ENCODE data around the gene IL25. TPM values are rescaled to one million over a fixed set of nuclear protein-coding genes. Genes with fewer than 3 reads are reported as not detected.

The IL25 gene
- total RNA-seq, 1 donor from 2014 or later: not detected

- H3K27me3 Mint-ChIP-seq (ENCODE audit: low read depth): peaks cover 13% of the 10 kb centered on the region
- no peak for DNase-seq (ENCODE audit: low spot score in 2 of 2, unreplicated experiment in 2 of 2)
- no peaks in the 10 kb centered on the region for H3K9me3 Mint-ChIP-seq
- peaks cover 13% of the 10 kb centered on the region for H3K4me1 Mint-ChIP-seq
- H3K4me3 Mint-ChIP-seq: no peak overlapping the region
- H3K27ac Mint-ChIP-seq: no peak overlapping the region
- no peak for TF ChIP-seq CTCF (IDR thresholded peaks at IDR 0.05; ENCODE audit: unreplicated experiment)
- H3K36me3 Mint-ChIP-seq: no peaks in the 10 kb centered on the region
These were observed 25.8 kb upstream of the IL25 start for GRCh38 chr14:23346693-23347405.

- H3K36me3 Mint-ChIP-seq: no peaks in the 10 kb centered on the region
- peaks cover 13% of the 10 kb centered on the region for H3K4me1 Mint-ChIP-seq
- TF ChIP-seq CTCF (IDR thresholded peaks at IDR 0.05; ENCODE audit: unreplicated experiment): no peak
- H3K27me3 Mint-ChIP-seq (ENCODE audit: low read depth): peaks cover 13% of the 10 kb centered on the region
- no peaks in the 10 kb centered on the region for H3K9me3 Mint-ChIP-seq
- no peak overlapping the region for H3K4me3 Mint-ChIP-seq
- H3K27ac Mint-ChIP-seq: no peak overlapping the region
- DNase-seq (ENCODE audit: low spot score in 2 of 2, unreplicated experiment in 2 of 2): no peak
These were observed 25.0 kb upstream of the IL25 start for GRCh38 chr14:23347406-23348296.

- H3K36me3 Mint-ChIP-seq: no peaks in the 10 kb centered on the region
- H3K27ac Mint-ChIP-seq: no peak overlapping the region
- no peaks in the 10 kb centered on the region for H3K9me3 Mint-ChIP-seq
- H3K4me1 Mint-ChIP-seq: peaks cover 17% of the 10 kb centered on the region
- DNase-seq (ENCODE audit: low spot score in 2 of 2, unreplicated experiment in 2 of 2): no peak
- H3K27me3 Mint-ChIP-seq (ENCODE audit: low read depth): peaks cover 12% of the 10 kb centered on the region
- H3K4me3 Mint-ChIP-seq: no peak overlapping the region
- TF ChIP-seq CTCF (IDR thresholded peaks at IDR 0.05; ENCODE audit: unreplicated experiment): no peak
These were observed 24.3 kb upstream of the IL25 start for GRCh38 chr14:23348297-23348655.

- no peak for TF ChIP-seq CTCF (IDR thresholded peaks at IDR 0.05; ENCODE audit: unreplicated experiment)
- Mint-ChIP-seq H3K4me3 (no peak overlapping the region), H3K4me1 (peaks cover 18% of the 10 kb centered on the region), H3K27me3 (ENCODE audit: low read depth) (peaks cover 12% of the 10 kb centered on the region), H3K27ac (no peak overlapping the region), H3K36me3 (no peaks in the 10 kb centered on the region), H3K9me3 (no peaks in the 10 kb centered on the region)
- DNase-seq (ENCODE audit: low spot score in 2 of 2, unreplicated experiment in 2 of 2): no peak
These were observed 23.3 kb upstream of the IL25 start for GRCh38 chr14:23349156-23349845.

- peaks cover 12% of the 10 kb centered on the region for H3K27me3 Mint-ChIP-seq (ENCODE audit: low read depth)
- H3K27ac Mint-ChIP-seq: no peak overlapping the region
- peaks cover 4% of the 10 kb centered on the region for H3K36me3 Mint-ChIP-seq
- no peaks in the 10 kb centered on the region for H3K9me3 Mint-ChIP-seq
- H3K4me3 Mint-ChIP-seq: peak overlapping the region; percentile 69
- DNase-seq (ENCODE audit: low spot score in 2 of 2, unreplicated experiment in 2 of 2): no peak
- no peak for TF ChIP-seq CTCF (IDR thresholded peaks at IDR 0.05; ENCODE audit: unreplicated experiment)
- H3K4me1 Mint-ChIP-seq: peaks cover 10% of the 10 kb centered on the region
These were observed 20.7 kb upstream of the IL25 start for GRCh38 chr14:23351681-23352505.

All from mesothelial cell of epicardium (in vitro differentiated cells).